ENCODE measurements around the gene TMX4.

DNA sequence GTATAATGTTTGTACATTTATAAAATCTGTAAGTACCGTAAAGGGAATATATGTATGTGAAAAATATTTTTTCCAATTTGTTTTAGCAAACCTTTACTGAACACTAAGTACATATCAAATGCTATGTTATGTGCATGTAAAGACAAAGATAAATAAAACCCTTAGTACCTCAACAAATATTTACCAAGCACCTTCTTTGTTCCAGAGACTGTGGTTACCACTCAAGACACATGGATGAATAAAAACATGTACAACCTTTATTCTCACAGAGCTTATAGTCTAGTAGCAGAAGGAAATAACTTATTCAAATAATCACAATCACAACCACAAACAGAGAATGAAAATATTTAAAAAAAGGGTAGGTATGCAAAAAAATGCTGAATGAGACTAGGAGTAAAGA lies 17.5 kb downstream of the TMX4 start:
- no peak for TF ChIP-seq POLR2A (IDR thresholded peaks at IDR 0.05; ENCODE audit: low read depth, low read length)
- no peak for TF ChIP-seq POLR2AphosphoS5 (IDR thresholded peaks at IDR 0.05; ENCODE audit: low read depth, low read length)
- no peak for TF ChIP-seq TAF1 (IDR thresholded peaks at IDR 0.05; ENCODE audit: borderline replicate concordance, low read depth, low read length)
